IPS DF 6.9 (cell line): ENCODE results near the gene PEBP1.
"Not testable (repeated sequence)": the region's sequence is repeated elsewhere in the genome, so short reads cannot be mapped to it uniquely, and the experiment has no call there.

Source experiments
- DNase-seq: peaks from one replicate; pipeline ENCODE4 v3.0.0-alpha.2; 2013; ENCODE audit warnings: low read depth, low spot score
- H3K27ac ChIP-seq: one replicate; pipeline ENCODE4 v1.5.1; 2013; ENCODE audit warnings: low read length, control low read depth
- H3K27me3 ChIP-seq: 2 replicates; pipeline ENCODE4 v1.6.1; 2013; ENCODE audit warnings: mild to moderate bottlenecking, low read length; ENCODE audit not compliant: control insufficient read depth, insufficient read depth
- H3K36me3 ChIP-seq: 2 replicates; pipeline ENCODE4 v1.6.1; 2013; ENCODE audit warnings: low read length; ENCODE audit not compliant: control insufficient read depth, insufficient read depth
- H3K4me1 ChIP-seq: 2 replicates; pipeline ENCODE4 v1.6.1; 2013; ENCODE audit warnings: low read length; ENCODE audit not compliant: control insufficient read depth, insufficient read depth
- H3K4me3 ChIP-seq: 2 replicates; pipeline ENCODE4 v1.5.1; 2013; ENCODE audit warnings: mild to moderate bottlenecking, low read length
- H3K9me3 ChIP-seq: 2 replicates; pipeline ENCODE4 v1.6.1; 2013; ENCODE audit warnings: low read length, inconsistent platforms; ENCODE audit not compliant: control insufficient read depth, insufficient read depth
- WGBS: extraction: QIAGEN DNeasy Blood & Tissue Kit; methylation state at CpG from one replicate; pipeline ENCODE4 v1.1.7; 2013; ENCODE audit warnings: mixed read lengths, missing lambda C conversion rate; ENCODE audit not compliant: insufficient read length, insufficient coverage; 5-methylcytosine and 5-hydroxymethylcytosine counted together

PEBP1 gene

GRCh38 chr12:118129436-118129835, 6.5 kb upstream of the PEBP1 start:
- H3K27me3 ChIP-seq, H3K36me3 ChIP-seq, DNase-seq, H3K4me1 ChIP-seq, H3K27ac ChIP-seq, H3K4me3 ChIP-seq, H3K9me3 ChIP-seq: not testable (repeated sequence)
- no CpG with 5 or more reads among the region's 5 CpGs for WGBS

DNA sequence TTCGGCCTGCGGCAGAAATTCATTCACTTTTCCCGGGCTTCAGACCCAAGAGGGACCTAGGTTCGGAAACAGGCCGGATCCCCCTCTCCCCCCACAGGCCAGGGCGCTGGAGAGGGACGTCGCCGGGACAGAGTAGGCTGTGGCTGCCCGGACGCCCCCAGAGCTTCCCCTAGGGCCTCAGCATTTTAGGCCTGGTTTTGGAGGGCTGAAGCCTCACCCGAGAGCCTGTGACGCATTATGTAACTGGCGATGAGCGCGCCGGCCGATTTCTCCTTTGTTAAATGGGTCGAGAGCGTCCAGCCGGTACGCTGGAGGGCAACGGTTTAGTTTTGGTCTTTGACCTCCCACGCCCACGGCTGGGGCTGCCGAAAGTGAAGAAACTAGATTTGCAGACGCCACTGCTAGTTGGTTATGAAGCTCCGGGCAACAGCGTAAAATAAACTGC, 657 bp downstream of the PEBP1 start:
- Histone ChIP-seq H3K4me1 (no peaks in the 10 kb centered on the region), H3K27ac (no peak overlapping the region), H3K4me3 (peak overlapping the region; percentile 51), H3K9me3 (no peaks in the 10 kb centered on the region), H3K27me3 (no peaks in the 10 kb centered on the region), H3K36me3 (peaks cover 14% of the 10 kb centered on the region; the same call in 1 of the 2 replicates)
- DNase-seq, result no peak
- no CpG with 5 or more reads among the region's 29 CpGs for WGBS

DNA sequence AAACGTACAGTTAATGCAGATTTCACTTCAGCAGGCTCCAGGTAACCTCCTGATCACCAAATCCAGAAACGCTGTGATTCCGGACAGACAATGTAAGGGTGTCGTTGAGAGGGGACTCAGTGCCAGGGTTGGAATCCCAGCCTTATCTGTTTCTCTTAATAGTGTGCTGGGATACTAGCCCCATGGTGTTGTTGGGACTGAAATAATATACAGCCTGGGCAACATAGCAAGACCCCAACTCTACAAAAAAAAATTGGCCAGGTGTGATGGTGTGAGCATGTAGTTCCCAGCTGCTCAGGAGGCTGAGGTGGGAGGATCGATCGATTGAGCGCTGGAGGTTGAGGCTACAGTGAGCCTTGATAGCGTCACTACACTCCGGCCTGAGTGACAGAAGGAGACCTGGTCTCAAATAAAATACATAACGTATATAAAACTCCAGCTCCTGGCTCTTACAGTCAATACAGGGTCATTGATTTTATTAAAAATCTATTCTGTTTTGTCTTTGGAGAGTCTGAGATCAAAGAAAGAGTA, 1.3 kb downstream of the PEBP1 start:
- Histone ChIP-seq H3K27me3 (no peaks in the 10 kb centered on the region), H3K36me3 (peaks cover 14% of the 10 kb centered on the region; the same call in 1 of the 2 replicates), H3K27ac (no peak overlapping the region), H3K4me3 (peak overlapping the region; percentile 51; the same call in 1 of the 2 replicates), H3K4me1 (no peaks in the 10 kb centered on the region), H3K9me3 (no peaks in the 10 kb centered on the region)
- no peak for DNase-seq
- WGBS, result no CpG with 5 or more reads among the region's 10 CpGs

- Histone ChIP-seq H3K4me1 (no peaks in the 10 kb centered on the region), H3K27me3 (no peaks in the 10 kb centered on the region), H3K36me3 (peaks cover 36% of the 10 kb centered on the region), H3K4me3 (no peak overlapping the region), H3K9me3 (no peaks in the 10 kb centered on the region), H3K27ac (no peak overlapping the region)
- WGBS, result no CpG with 5 or more reads among the region's 8 CpGs
- no peak for DNase-seq
Observed at GRCh38 chr12:118140825-118141224, 4.9 kb downstream of the PEBP1 start.

DNA sequence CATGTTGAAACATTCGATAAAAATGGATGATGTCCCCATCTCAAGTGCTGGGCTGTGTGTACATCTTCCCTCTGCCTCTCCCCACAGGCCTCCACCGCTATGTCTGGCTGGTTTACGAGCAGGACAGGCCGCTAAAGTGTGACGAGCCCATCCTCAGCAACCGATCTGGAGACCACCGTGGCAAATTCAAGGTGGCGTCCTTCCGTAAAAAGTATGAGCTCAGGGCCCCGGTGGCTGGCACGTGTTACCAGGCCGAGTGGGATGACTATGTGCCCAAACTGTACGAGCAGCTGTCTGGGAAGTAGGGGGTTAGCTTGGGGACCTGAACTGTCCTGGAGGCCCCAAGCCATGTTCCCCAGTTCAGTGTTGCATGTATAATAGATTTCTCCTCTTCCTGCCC, 8.6 kb downstream of the PEBP1 start:
- Histone ChIP-seq H3K4me1 (no peaks in the 10 kb centered on the region), H3K4me3 (no peak overlapping the region), H3K9me3 (no peaks in the 10 kb centered on the region), H3K27me3 (no peaks in the 10 kb centered on the region), H3K36me3 (peaks cover 36% of the 10 kb centered on the region), H3K27ac (no peak overlapping the region)
- no peak for DNase-seq
- no CpG with 5 or more reads among the region's 13 CpGs for WGBS

- WGBS, result no CpG with 5 or more reads among the region's 7 CpGs
- H3K27me3 ChIP-seq, result no peaks in the 10 kb centered on the region
- H3K4me3 ChIP-seq, result no peak overlapping the region
- DNase-seq, result no peak
- H3K9me3 ChIP-seq, result no peaks in the 10 kb centered on the region
- no peaks in the 10 kb centered on the region for H3K4me1 ChIP-seq
- H3K27ac ChIP-seq, result no peak overlapping the region
- peaks cover 32% of the 10 kb centered on the region for H3K36me3 ChIP-seq
Observed at GRCh38 chr12:118145113-118145797, 9.3 kb downstream of the PEBP1 start.

- no peaks in the 10 kb centered on the region for H3K27me3 ChIP-seq
- no peak overlapping the region for H3K27ac ChIP-seq
- peaks cover 32% of the 10 kb centered on the region for H3K36me3 ChIP-seq
- H3K4me1 ChIP-seq, result no peaks in the 10 kb centered on the region
- DNase-seq, result no peak
- WGBS, result no CpG with 5 or more reads among the region's 9 CpGs
- no peak overlapping the region for H3K4me3 ChIP-seq
- no peaks in the 10 kb centered on the region for H3K9me3 ChIP-seq
Observed at GRCh38 chr12:118145798-118146156, 9.9 kb downstream of the PEBP1 start.

- H3K36me3 ChIP-seq, result peaks cover 26% of the 10 kb centered on the region
- WGBS, result no CpG with 5 or more reads among the region's 5 CpGs
Observed at GRCh38 chr12:118148287-118148686, 12.4 kb downstream of the PEBP1 start.

GRCh38 chr12:118150625-118151024, 14.7 kb downstream of the PEBP1 start:
- H3K27me3 ChIP-seq, result no peaks in the 10 kb centered on the region
- H3K27ac ChIP-seq, result no peak overlapping the region
- H3K36me3 ChIP-seq, result peaks cover 8% of the 10 kb centered on the region; the same call in 1 of the 2 replicates
- H3K9me3 ChIP-seq, result no peaks in the 10 kb centered on the region
- no peak for DNase-seq
- no peaks in the 10 kb centered on the region for H3K4me1 ChIP-seq
- WGBS, result no CpG with 5 or more reads among the region's 7 CpGs
- no peak overlapping the region for H3K4me3 ChIP-seq

More at GRCh38 chr12:118148287-118148686, 12.4 kb downstream of the PEBP1 start:
- DNase-seq, result no peak
- no peaks in the 10 kb centered on the region for H3K4me1 ChIP-seq
- no peaks in the 10 kb centered on the region for H3K9me3 ChIP-seq
- no peaks in the 10 kb centered on the region for H3K27me3 ChIP-seq
- H3K27ac ChIP-seq, result no peak overlapping the region
- H3K4me3 ChIP-seq, result no peak overlapping the region

- no CpG with 5 or more reads among the region's 5 CpGs for WGBS
- no peaks in the 10 kb centered on the region for H3K9me3 ChIP-seq
- peaks cover 6% of the 10 kb centered on the region; the same call in 1 of the 2 replicates for H3K36me3 ChIP-seq
- H3K4me3 ChIP-seq, result no peak overlapping the region
- DNase-seq, result no peak
- no peak overlapping the region for H3K27ac ChIP-seq
- no peaks in the 10 kb centered on the region for H3K4me1 ChIP-seq
- H3K27me3 ChIP-seq, result no peaks in the 10 kb centered on the region
Observed at GRCh38 chr12:118151755-118152154, 15.8 kb downstream of the PEBP1 start.

DNA sequence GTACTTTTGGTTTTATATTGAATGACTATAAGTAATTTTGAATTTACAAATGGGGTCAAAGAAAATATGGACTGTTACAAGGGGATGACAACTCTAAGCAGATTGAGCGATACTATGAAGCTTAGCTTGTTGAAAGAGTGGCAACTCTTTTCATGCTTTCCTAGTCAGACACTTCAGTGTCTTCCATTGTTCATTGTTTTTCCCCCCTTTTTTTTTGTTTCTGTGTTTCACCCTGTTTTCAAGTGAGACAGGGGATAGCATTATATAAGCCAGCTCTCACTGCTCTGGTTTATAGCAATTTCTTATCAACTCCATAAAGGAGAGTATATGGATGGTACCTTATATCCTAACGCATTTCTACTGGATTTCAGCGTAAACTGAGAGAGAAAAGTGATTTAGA, 24.6 kb downstream of the PEBP1 start:
- H3K36me3 ChIP-seq, result no peaks in the 10 kb centered on the region
- H3K27ac ChIP-seq, result no peak overlapping the region
- no peak for DNase-seq
- no peaks in the 10 kb centered on the region for H3K27me3 ChIP-seq
- no CpG with 5 or more reads among the region's 3 CpGs for WGBS
- no peaks in the 10 kb centered on the region for H3K9me3 ChIP-seq
- H3K4me1 ChIP-seq, result no peaks in the 10 kb centered on the region
- no peak overlapping the region for H3K4me3 ChIP-seq
